Neutrophil (primary cell): Measurements from ENCODE around the gene NRBP1.

Source experiments
- H3K27ac ChIP-seq: fragments of 200-600 bp; sonication (generic); 2 replicates; pipeline ENCODE4 v1.5.1; 2016; ENCODE audit warnings: mild to moderate bottlenecking, moderate library complexity
- H3K27me3 ChIP-seq: fragments of 200-600 bp; sonication (generic); 2 replicates; pipeline ENCODE4 v1.6.0; 2016; ENCODE audit warnings: mild to moderate bottlenecking
- H3K36me3 ChIP-seq: fragments of 200-600 bp; sonication (generic); 2 replicates; pipeline ENCODE4 v1.5.1; 2017
- H3K4me1 ChIP-seq, 2 experiments: fragments of 200-600 bp in 1 of 2; sonication (generic) in 1 of 2; 1 replicate in 1 of 2; 2 replicates in 1 of 2; pipeline versions ENCODE4 v1.5.1 to v1.6.1; 2013 to 2016; ENCODE audit warnings: low read depth in 1 of 2, low read length in 1 of 2, mild to moderate bottlenecking in 1 of 2, moderate library complexity in 1 of 2; ENCODE audit not compliant: control insufficient read depth in 1 of 2, insufficient read depth in 1 of 2
- H3K4me3 ChIP-seq, 2 experiments: fragments of 200-600 bp in 1 of 2; sonication (generic) in 1 of 2; 1 replicate in 1 of 2; 2 replicates in 1 of 2; pipeline ENCODE4 v1.5.1; 2013 to 2016; ENCODE audit warnings: low read depth in 1 of 2, low read length in 1 of 2, mild to moderate bottlenecking in 1 of 2, moderate library complexity in 1 of 2
- H3K9me3 ChIP-seq: fragments of 200-600 bp; sonication (generic); 2 replicates; pipeline ENCODE4 v1.5.1; 2016
- TF ChIP-seq, protein P1 (sequence below): fragments of 200-600 bp; sonication (generic); IDR thresholded peaks from 2 replicates; pipeline ENCODE4 v1.5.1; 2016; ENCODE audit warnings: antibody characterized with exemption

Gene NRBP1

DNA sequence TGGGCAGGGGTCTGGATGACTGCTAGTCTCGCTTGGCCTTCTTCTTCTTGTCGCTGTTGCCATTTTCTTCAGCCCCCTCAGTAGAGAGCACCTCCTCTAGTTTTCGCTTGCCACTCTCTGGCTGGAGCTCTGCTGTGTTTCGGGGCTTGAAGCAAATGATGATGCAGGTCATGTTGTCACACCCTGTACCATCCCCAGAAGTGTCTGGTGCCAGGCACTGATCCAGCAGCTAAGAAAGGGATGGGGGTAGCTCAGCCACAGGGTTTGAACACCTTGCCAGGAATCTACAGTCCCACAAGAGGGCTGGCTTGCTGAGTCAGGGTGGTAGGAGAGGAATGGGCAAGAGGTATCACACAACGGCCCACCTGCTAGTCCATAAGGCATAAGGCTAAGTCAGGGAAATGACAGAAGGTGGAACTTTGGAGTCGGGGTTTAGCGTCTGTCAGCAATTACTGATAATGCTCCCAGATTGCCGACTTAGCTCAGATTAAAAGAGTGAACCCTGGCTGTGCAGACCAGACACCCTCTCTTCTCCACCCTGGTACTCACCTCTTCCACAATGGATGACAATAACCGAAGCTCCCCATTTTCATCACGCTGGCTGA lies 46.8 kb upstream of the NRBP1 start:
- Histone ChIP-seq H3K4me3 (no peak overlapping the region), H3K36me3 (peaks cover 68% of the 10 kb centered on the region), H3K9me3 (no peaks in the 10 kb centered on the region), H3K27me3 (no peaks in the 10 kb centered on the region), H3K4me1 (peaks cover 14 to 22% of the 10 kb centered on the region in 2 experiments), H3K27ac (peak overlapping the region; percentile 96)
- TF ChIP-seq, protein P1, sequence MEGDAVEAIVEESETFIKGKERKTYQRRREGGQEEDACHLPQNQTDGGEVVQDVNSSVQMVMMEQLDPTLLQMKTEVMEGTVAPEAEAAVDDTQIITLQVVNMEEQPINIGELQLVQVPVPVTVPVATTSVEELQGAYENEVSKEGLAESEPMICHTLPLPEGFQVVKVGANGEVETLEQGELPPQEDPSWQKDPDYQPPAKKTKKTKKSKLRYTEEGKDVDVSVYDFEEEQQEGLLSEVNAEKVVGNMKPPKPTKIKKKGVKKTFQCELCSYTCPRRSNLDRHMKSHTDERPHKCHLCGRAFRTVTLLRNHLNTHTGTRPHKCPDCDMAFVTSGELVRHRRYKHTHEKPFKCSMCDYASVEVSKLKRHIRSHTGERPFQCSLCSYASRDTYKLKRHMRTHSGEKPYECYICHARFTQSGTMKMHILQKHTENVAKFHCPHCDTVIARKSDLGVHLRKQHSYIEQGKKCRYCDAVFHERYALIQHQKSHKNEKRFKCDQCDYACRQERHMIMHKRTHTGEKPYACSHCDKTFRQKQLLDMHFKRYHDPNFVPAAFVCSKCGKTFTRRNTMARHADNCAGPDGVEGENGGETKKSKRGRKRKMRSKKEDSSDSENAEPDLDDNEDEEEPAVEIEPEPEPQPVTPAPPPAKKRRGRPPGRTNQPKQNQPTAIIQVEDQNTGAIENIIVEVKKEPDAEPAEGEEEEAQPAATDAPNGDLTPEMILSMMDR = no peak

GRCh38 chr2:27390822-27391679 lies 37.4 kb upstream of the NRBP1 start:
- no peak overlapping the region for H3K27ac ChIP-seq
- TF ChIP-seq, protein P1 = no peak
- no peaks in the 10 kb centered on the region for H3K9me3 ChIP-seq
- H3K36me3 ChIP-seq = peaks cover 10% of the 10 kb centered on the region
- H3K4me1 ChIP-seq = no peaks in the 10 kb centered on the region
- H3K27me3 ChIP-seq = no peaks in the 10 kb centered on the region
- no peak overlapping the region for H3K4me3 ChIP-seq

GRCh38 chr2:27393225-27393624 lies 35.2 kb upstream of the NRBP1 start:
- no peak overlapping the region for H3K27ac ChIP-seq
- H3K4me1 ChIP-seq = no peaks in the 10 kb centered on the region
- TF ChIP-seq, protein P1 = no peak
- no peak overlapping the region for H3K4me3 ChIP-seq
- no peaks in the 10 kb centered on the region for H3K9me3 ChIP-seq
- no peaks in the 10 kb centered on the region for H3K27me3 ChIP-seq
- peaks cover 8% of the 10 kb centered on the region for H3K36me3 ChIP-seq

DNA sequence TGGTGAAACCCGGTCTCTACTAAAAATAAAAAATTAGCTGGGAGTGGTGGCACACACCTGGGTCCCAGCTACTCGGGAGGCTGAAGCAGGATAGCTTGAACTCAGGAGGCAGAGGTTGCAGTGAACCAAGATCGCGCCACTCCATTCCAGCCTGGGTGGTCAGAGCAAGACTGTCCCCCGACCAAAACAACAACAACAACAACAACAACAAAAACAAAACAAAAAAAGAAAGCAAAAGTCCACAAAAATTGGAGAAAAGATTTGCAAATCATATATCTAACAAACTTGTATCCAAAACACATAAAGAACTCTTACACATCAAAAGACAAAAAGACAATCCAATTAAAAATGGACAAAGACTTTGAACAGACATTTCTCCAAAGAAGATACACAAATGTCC lies 29.5 kb upstream of the NRBP1 start:
- Histone ChIP-seq H3K27me3 (no peaks in the 10 kb centered on the region), H3K27ac (no peak overlapping the region), H3K9me3 (no peaks in the 10 kb centered on the region), H3K4me3 (no peak overlapping the region), H3K36me3 (no peaks in the 10 kb centered on the region), H3K4me1 (no peaks in the 10 kb centered on the region)
- TF ChIP-seq, protein P1 = no peak

DNA sequence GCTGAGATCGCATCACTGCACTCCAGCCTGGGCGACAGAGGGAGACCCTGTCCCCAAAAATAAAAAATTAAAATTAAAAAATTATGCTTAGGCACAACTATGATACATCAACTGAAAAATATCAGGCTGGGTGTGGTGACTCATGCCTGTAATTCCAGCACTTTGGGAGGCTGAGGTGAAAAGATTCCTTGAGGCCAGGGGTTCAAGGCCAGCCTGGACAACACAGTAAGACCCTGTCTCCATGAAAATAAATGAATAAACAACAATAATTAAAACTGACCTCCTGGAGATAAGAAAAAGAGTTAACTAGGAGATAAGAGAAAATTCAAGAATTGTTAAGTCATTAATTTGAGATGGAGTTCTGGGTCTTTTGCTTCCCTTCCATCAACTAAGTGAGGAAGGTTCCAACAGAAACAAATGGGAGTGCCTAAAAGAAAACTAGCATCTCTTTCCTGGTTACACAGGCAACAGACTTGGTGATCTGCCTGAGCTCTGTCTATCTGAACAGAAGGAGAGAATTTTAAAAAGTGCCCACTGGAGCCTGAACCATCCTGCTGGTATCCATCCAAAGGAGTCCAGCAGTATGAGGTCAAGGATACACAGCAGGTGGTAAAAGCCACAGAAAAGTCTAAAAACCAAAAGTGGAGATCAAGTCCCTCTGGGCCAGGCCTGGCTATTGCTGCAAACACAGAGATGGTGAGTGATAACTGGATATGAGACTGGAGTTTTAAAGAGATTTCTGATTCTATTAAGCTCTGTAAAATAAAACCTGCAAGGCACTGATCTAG lies 27.9 kb upstream of the NRBP1 start:
- H3K4me3 ChIP-seq = no peak overlapping the region
- no peaks in the 10 kb centered on the region for H3K27me3 ChIP-seq
- TF ChIP-seq, protein P1 = no peak

More for the DNA sequence above, 27.9 kb upstream of the NRBP1 start:
- Histone ChIP-seq H3K9me3 (no peaks in the 10 kb centered on the region), H3K4me1 (no peaks in the 10 kb centered on the region), H3K36me3 (no peaks in the 10 kb centered on the region), H3K27ac (no peak overlapping the region)
